DMS153 treated with DMSO at 0.1 percent for 48 hours (cell line): Measurements from ENCODE around the gene CARD11.
"Not testable (repeated sequence)": the region's sequence is repeated elsewhere in the genome, so short reads cannot be mapped to it uniquely, and the experiment has no call there.

Source experiments
- DNase-seq: peaks from one replicate; lab custom pipeline; 2025; ENCODE audit not compliant: unreplicated experiment; lab: John Stamatoyannopoulos, UW

CARD11 gene

GRCh38 chr7:2966466-2967078 is 77.1 kb downstream of the CARD11 start:
- DNase-seq = no peak

DNA sequence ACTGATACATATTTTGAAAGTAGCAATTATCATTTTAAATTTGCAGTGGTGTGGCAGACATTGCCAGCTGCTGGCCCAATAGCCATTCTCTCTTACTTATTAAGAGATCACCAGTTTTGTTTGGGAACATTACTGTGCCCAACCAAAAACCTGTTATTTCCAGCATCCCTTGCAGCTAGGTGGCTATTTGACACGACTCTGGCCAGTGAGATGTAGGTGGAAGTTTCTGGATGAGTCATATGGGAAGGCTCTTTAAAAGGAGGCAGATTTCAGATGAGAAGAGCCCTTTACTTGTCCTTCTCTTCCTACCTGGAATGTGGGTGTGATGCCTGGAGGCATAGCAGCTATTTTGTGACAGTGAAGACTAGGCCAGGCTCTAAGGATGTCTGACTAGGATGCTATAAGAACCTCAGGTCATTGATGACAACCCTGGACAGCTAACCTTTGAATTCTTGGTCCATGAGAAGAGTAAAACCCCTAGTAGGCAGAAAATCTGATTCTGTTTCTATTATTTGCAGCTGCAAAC is 77.9 kb downstream of the CARD11 start:
- no peak for DNase-seq

DNA sequence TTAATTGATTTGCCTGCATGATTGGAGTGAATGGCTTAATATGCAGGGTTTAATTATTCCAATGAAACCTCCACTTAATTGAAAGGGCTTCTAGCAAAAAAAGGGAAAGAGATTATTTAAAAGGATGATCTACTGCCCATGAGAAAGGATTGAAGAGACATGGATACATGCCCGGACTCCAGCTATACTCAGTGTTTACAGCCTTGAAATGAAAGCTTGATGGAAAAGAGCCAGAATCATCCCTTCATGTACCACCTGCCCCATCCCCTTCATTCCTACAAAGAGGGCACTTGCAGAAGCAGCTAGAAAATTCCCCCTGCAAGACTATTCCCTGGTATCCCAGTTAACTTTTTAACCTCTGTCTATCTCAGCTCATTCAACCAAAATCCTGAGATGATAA is 78.4 kb downstream of the CARD11 start:
- no peak for DNase-seq

DNA sequence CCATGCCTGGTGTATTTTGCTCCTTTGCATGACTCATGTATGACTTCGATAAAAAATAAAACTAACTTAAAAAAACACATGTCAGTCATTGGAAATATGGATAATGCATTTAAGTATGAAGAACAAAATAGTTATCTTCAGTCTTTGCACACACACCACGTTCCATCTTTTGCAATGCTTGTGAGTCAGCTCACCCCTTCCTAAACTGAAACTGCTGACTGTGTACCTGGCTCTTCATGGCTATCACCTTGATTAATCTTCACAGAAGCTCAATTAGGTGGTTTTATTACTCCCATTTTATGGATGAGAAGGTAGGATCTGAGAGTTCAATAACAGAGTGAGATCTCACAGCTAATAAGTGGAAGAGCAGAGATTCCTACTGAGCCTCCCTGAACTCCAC is 79.5 kb downstream of the CARD11 start:
- no peak for DNase-seq

DNA sequence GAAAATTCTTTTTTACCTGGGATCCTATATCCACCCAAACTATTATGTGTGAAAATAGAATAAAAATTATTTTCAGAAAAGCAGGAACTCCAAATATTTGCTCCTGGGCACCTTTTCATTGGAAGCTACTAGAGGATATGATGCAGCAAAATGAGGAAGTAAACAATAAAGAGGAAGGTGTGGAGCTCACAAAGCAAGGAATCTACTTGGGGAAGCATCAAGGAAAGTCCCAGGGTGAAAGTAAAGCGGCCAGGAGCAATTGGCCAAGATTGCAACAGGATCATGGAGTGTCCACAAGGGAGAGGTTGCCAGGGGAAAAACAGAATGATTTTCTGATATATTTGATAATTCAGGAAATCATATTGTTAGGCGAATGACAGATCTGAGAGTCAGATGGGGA is 80.8 kb downstream of the CARD11 start:
- no peak for DNase-seq

DNA sequence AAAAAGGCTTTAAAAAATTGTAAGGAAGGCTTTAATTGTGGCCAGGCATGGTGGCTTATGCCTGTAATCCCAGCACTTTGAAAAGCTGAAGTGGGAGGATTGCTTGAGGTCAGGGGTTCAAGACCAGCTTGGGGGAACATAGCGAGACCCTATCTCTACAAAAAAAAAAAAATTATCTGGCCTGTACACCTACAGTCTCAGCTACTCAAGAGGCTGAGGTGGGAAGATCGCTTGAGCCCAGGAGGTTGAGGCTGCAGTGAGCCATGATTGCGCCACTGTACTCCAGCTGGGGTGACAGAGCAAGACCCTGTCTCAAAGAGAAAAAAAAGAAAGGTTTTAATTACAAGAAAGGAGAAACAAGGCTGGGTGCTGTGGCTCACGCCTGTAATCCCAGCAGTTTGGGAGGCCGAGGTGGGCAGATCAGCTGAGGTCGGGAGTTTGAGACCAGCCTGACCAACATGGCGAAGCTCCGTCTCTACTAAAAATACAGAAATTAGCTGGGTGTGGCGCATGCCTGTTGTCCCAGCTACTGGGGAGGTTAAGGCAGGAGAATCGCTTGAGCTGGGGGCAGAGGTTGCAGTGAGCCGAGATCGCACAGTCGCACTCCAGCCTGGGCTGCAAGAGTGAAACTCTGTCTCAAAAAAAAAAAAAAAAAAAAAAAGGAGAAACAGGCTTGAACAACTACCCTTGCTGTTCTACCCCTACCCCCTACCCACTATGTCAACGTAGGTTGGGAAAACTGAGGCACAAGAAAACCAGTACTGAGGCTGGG is 83.7 kb downstream of the CARD11 start:
- DNase-seq = no peak

- DNase-seq = no peak
Observed at GRCh38 chr7:2959103-2959680, 84.5 kb downstream of the CARD11 start.

GRCh38 chr7:2958416-2959102 is 85.1 kb downstream of the CARD11 start:
- no peak for DNase-seq

DNA sequence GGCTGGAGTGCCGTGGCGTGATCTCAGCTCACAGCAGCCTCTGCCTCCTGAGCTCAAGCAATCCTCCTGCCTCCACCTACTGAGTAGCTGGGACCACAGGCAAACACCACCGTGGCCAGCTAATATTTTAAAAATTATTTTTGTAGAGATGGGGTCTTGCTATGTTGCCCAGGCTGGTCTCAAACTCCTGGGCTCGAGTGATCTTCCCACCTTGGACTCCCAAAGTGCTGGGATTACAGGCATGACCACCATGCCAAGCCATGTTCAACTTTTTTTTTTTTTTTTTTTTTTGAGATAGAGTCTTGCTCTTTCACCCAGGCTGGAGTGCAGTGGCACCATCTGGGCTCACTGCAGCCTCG is 86.3 kb downstream of the CARD11 start:
- DNase-seq = not testable (repeated sequence)

DNA sequence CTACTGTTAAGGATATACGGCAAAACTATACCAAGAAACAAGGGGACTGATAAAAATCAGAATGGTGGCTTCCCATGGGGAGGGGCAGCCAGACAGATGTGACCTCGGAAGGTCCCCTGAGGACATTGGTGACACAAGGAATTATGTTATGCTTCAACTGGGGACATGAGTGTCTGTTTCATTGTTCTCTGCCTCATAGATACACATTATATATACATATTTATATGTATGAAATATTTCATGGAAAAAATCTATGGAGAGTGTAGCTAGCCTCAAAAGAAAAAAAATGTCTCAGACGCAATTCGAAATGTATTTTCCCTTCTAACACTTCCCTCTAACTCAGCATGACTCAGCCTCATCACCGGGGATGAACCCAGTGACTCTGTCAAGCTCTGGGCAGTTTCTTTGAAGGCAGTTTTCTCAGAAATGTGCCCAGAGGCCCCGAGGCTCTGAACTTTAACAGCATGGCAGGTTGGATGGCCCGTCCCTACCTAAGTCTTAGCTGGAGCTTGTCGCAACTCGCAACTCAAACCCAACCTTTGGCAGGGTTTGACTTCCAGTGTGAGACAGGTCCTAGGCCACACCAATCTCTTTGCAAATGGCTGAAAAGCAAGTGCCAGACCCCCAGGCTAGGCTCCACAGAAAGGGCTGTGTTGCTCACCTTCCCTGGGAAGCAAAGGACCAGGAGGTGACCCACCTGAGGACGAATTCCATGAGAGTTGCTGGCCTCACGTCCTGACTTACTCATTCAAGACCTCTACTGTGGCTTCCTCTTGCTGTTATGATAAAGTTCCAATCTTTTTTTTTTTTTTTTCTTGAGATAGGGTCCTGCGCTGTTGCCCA is 86.9 kb downstream of the CARD11 start:
- no peak for DNase-seq

DNA sequence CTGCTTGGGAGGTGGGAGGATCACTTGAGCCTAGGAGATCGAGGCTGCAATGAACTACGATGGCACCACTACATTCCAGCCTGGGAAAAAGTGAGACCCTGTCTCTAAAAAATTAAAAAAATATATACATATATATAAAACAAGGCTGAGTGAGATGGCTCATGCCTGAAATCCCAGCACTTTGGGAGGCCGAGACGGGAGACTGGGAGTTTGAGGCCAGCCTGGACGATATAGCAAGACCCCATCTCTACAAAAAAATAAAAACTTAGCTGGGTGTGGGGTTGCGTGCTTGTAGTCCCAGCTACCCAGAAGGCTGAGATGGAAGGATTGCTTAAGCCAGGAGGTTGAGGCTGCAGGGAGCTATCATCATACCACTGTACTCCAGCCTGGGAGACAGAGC is 87.6 kb downstream of the CARD11 start:
- DNase-seq = no peak

DNA sequence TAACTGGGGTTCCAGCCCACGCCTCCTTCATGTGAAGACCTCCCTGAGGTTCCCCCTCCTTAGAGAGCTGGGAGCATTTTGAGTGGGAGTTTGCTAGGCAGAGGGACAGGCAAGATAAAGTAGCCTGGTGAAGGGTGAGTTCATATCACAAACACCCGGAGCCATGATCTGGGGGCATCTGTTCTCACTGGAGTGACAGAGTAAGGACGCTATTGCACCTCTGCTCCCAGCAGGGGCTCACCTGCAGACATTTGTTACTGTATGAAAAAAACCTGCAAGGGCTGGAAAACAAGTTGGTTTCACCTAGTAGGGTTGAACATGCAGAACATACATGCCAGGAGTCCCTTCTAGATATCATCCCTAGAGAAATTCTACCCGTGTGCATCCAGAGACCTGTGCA is 88.4 kb downstream of the CARD11 start:
- no peak for DNase-seq

DNA sequence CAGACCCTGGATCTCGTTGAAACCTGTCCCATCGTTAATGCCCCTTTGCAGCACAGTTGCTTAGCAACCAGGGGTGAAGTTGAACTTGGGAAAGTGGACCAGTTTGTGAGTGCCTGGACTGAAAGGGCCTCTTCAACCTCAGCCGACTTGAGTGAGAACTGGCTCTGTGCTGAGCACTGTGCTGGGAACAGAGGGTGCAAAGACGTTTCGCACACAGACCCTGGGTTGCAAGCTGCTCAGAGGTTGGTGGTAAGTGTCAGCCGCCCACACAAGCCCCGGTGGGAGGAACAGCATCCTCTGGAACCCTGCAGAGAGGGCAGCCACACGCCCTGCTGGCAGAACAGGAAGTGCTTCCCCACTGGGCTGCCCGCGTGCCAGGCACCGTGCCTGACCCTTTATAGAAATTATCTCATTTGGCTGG is 89.2 kb downstream of the CARD11 start:
- no peak for DNase-seq

GRCh38 chr7:2953588-2954407 is 89.9 kb downstream of the CARD11 start:
- DNase-seq = no peak

GRCh38 chr7:2953099-2953498 is 90.6 kb downstream of the CARD11 start:
- DNase-seq = no peak

DNA sequence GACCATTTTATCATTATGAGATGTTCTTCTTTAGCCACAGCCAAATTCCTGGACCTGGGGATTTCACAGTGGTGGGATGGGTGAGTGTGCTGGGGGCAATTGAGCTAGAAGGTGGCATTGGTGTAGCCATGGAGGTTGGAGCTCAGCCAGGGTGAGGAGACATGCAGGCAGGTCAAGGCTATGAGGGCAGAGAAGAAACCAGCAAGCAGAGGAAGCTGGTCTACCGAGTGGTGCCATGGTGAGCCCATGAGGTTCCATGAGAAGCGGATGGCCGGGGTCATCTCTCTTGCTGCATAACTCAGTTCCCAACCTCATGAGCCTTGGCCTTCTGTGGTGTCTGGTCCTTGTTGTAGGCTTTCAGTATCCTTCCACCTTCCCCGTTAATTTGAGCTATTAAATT is 91.4 kb downstream of the CARD11 start:
- DNase-seq = no peak

GRCh38 chr7:2950578-2950977 is 93.1 kb downstream of the CARD11 start:
- DNase-seq = no peak

DNA sequence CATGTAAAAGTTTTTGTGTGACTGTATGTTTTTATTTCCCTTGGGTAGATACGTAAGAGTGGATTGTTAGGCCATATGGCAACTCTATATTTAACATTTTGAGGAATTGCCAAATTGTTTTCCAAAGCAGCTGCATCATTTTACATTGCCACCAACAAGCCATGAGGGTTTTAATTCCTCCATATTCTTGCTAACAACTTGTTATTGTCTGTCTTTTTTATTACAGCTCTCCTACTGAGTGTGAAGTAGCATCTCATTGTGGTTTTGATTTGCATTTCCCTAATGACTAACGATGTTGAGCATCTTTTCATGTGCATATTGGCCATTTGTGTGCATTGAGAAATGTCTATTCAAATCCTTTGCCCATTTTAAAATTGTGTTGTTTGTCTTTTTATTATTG is 94.9 kb downstream of the CARD11 start:
- no peak for DNase-seq

GRCh38 chr7:2947058-2947780 is 96.4 kb downstream of the CARD11 start:
- DNase-seq = no peak
